ENCODE measurements around the gene AP3S1. TPM values are rescaled to one million over a fixed set of nuclear protein-coding genes. Genes with fewer than 3 reads are reported as not detected.
"Not testable (repeated sequence)": the region's sequence is repeated elsewhere in the genome, so short reads cannot be mapped to it uniquely, and the experiment has no call there.

The AP3S1 gene
- 100 to 1,000 TPM in 9 of 10 donors, 10 to 100 TPM in 1; 99.7 to 168 (median 119) TPM for polyA plus RNA-seq (ENCODE audit: insufficient read length in 10 of 10)
- long read RNA-seq, donor 1, transcript AP3S1-201 (6 exons, 1,730 nt), result major isoform, 29 of 29 reads
- long read RNA-seq, donor 1, partial matches to known transcripts, result 0 of 29 reads
- long read RNA-seq, donor 1, other reads (novel, unspliced or antisense), result 0 of 29 reads
- long read RNA-seq, donor 2, transcript AP3S1-201 (6 exons, 1,730 nt), result major isoform, 32 of 67 reads
- long read RNA-seq, donor 2, partial matches to known transcripts, result 35 of 67 reads
- long read RNA-seq, donor 2, other reads (novel, unspliced or antisense), result 0 of 67 reads
- long read RNA-seq, donor 3, result 0 reads
- long read RNA-seq, donor 4, transcript AP3S1-201 (6 exons, 1,730 nt), result major isoform, 30 of 30 reads
- long read RNA-seq, donor 4, partial matches to known transcripts, result 0 of 30 reads
- long read RNA-seq, donor 4, other reads (novel, unspliced or antisense), result 0 of 30 reads
- long read RNA-seq, donor 5, transcript AP3S1-201 (6 exons, 1,730 nt), result major isoform, 50 of 90 reads
- long read RNA-seq, donor 5, partial matches to known transcripts, result 40 of 90 reads
- long read RNA-seq, donor 5, other reads (novel, unspliced or antisense), result 0 of 90 reads
- long read RNA-seq, donor 6, transcript AP3S1-201 (6 exons, 1,730 nt), result major isoform, 36 of 82 reads
- long read RNA-seq, donor 6, partial matches to known transcripts, result 8 of 82 reads
- long read RNA-seq, donor 6, other reads (novel, unspliced or antisense), result 38 of 82 reads
- long read RNA-seq, donor 7, transcript AP3S1-201 (6 exons, 1,730 nt), result major isoform, 20 of 21 reads
- long read RNA-seq, donor 7, partial matches to known transcripts, result 0 of 21 reads
- long read RNA-seq, donor 7, other reads (novel, unspliced or antisense), result 0 of 21 reads
- long read RNA-seq, donor 8, transcript AP3S1-201 (6 exons, 1,730 nt), result major isoform, 33 of 33 reads
- long read RNA-seq, donor 8, partial matches to known transcripts, result 0 of 33 reads
- long read RNA-seq, donor 8, other reads (novel, unspliced or antisense), result 0 of 33 reads
- long read RNA-seq, donor 9, partial matches to known transcripts, result 0 of 3 reads
- long read RNA-seq, donor 9, other reads (novel, unspliced or antisense), result 0 of 3 reads

GRCh38 chr5:115841382-115842088, at the start of gene AP3S1, which contains the start of gene ATG12:
Gene AP3S1 (plus strand): TSS chr5:115841935. CDS start chr5:115842038, 103 bp downstream.
Gene ATG12 (minus strand): TSS chr5:115841565. CDS start chr5:115841552, 13 bp downstream.
- peak; percentile 95 to 99 (median 96) for DNase-seq

GRCh38 chr5:115795700-115796099, 46.0 kb upstream of the AP3S1 start:
- DNase-seq, result no peak

GRCh38 chr5:115796656-115797055, 45.1 kb upstream of the AP3S1 start:
- no peak for DNase-seq

- DNase-seq, result peak in 1 of 3 donors; percentile 21
These were observed 43.5 kb upstream of the AP3S1 start for GRCh38 chr5:115798252-115798651.

- no peak for DNase-seq
These were observed 41.6 kb upstream of the AP3S1 start for GRCh38 chr5:115800108-115800507.

GRCh38 chr5:115801152-115801551, 40.6 kb upstream of the AP3S1 start:
- DNase-seq, result no peak

GRCh38 chr5:115801984-115802383, 39.8 kb upstream of the AP3S1 start:
- no peak for DNase-seq

- no peak for DNase-seq
These were observed 34.6 kb upstream of the AP3S1 start for GRCh38 chr5:115806986-115807653.

GRCh38 chr5:115807654-115808052, 34.1 kb upstream of the AP3S1 start:
- DNase-seq, result no peak

GRCh38 chr5:115808066-115808465, 33.7 kb upstream of the AP3S1 start:
- not testable (repeated sequence) for DNase-seq

GRCh38 chr5:115809946-115810345, 31.8 kb upstream of the AP3S1 start:
- DNase-seq, result no peak

GRCh38 chr5:115810761-115811160, 31.0 kb upstream of the AP3S1 start:
- peak; percentile 46 to 78 (median 78) for DNase-seq

GRCh38 chr5:115811406-115811805, 30.3 kb upstream of the AP3S1 start:
- no peak for DNase-seq

GRCh38 chr5:115812372-115812771, 29.4 kb upstream of the AP3S1 start:
- no peak for DNase-seq

GRCh38 chr5:115813719-115814118, 28.0 kb upstream of the AP3S1 start:
- no peak for DNase-seq

- no peak for DNase-seq
These were observed 26.6 kb upstream of the AP3S1 start for GRCh38 chr5:115815006-115815692.

- DNase-seq, result peak in 1 of 3 donors; percentile 74
These were observed 26.0 kb upstream of the AP3S1 start for GRCh38 chr5:115815693-115816225.

- peak; percentile 75 to 97 (median 88) for DNase-seq
These were observed 25.3 kb upstream of the AP3S1 start, which contains the start of gene CDO1 for GRCh38 chr5:115816226-115817081. Gene CDO1 (minus strand): TSS chr5:115816659. CDS start chr5:115816397, 262 bp downstream.

- no peak for DNase-seq
These were observed 24.3 kb upstream of the AP3S1 start for GRCh38 chr5:115817386-115817785.
